IMR-90 (cell line): ENCODE data around the gene ORC1. TPM values are rescaled to one million over a fixed set of nuclear protein-coding genes. Genes with fewer than 3 reads are reported as not detected.

Experiments
- ATAC-seq: fragments of 200-7000 bp; cut with Tn5 transposase; 2 replicates; pipeline ENCODE4 v1.9.1; 2020; ENCODE audit warnings: low read depth, mild to moderate bottlenecking, moderate library complexity
- BruUV-seq: library from RNA; stranded (reverse); fragments of 400-500 nt; replicated peaks from 2 replicates; lab custom pipeline; 2021; lab: Mats Ljungman, UMichigan
- CTCF ChIA-PET: fragments of 300-600 bp; formaldehyde crosslinking; extraction: SDS; loops from one replicate; lab custom pipeline; 2021; ENCODE audit warnings: antibody characterized with exemption; lab: Yijun Ruan, JAX
- POLR2A ChIA-PET: fragments of 300-600 bp; sonication (Branson Sonifier 250); formaldehyde crosslinking; loops from one replicate; lab custom pipeline; 2022; ENCODE audit warnings: antibody characterized with exemption; ENCODE audit not compliant: unreplicated experiment; lab: Charles Lee
- DNase-seq: peaks from one replicate; pipeline ENCODE4 v3.0.0; 2013
- H2AFZ ChIP-seq: replicated peaks from 2 replicates; pipeline ENCODE3; 2013; ENCODE audit warnings: low read length, mild to moderate bottlenecking; ENCODE audit not compliant: poor library complexity
- H2AK5ac ChIP-seq: 2 replicates; pipeline ENCODE4 v1.6.1; 2013; ENCODE audit warnings: low read depth, low read length, inconsistent platforms
- H2AK9ac ChIP-seq: replicated peaks from 2 replicates; pipeline ENCODE3; 2013; ENCODE audit warnings: mild to moderate bottlenecking, low read depth, low read length, moderate library complexity; ENCODE audit not compliant: poor library complexity
- H2BK120ac ChIP-seq: 2 replicates; pipeline ENCODE4 v1.6.1; 2013; ENCODE audit warnings: low read depth, low read length, inconsistent platforms
- H2BK15ac ChIP-seq: 3 replicates; pipeline ENCODE4 v1.6.1; 2013; ENCODE audit warnings: low read depth, low read length, inconsistent platforms
- H2BK20ac ChIP-seq: 2 replicates; pipeline ENCODE4 v1.6.1; 2013; ENCODE audit warnings: low read depth, mild to moderate bottlenecking, inconsistent platforms, low read length, moderate library complexity
- H2BK5ac ChIP-seq: 2 replicates; pipeline ENCODE4 v1.6.1; 2013; ENCODE audit warnings: mild to moderate bottlenecking, low read depth, low read length, inconsistent platforms; ENCODE audit not compliant: poor library complexity, severe bottlenecking
- H3K14ac ChIP-seq: replicated peaks from 2 replicates; pipeline ENCODE4 v1.6.1; 2013; ENCODE audit warnings: low read depth, low read length, inconsistent platforms
- H3K18ac ChIP-seq: 2 replicates; pipeline ENCODE4 v1.6.1; 2013; ENCODE audit warnings: low read depth, low read length, control low read depth
- H3K23ac ChIP-seq: 2 replicates; pipeline ENCODE4 v1.6.1; 2013; ENCODE audit warnings: low read depth, low read length, inconsistent platforms
- H3K27ac ChIP-seq: 2 replicates; pipeline ENCODE4 v1.5.1; 2013; ENCODE audit warnings: mild to moderate bottlenecking, control low read depth, low read length; ENCODE audit not compliant: insufficient read depth
- H3K27me3 ChIP-seq: 2 replicates; pipeline ENCODE4 v1.6.1; 2013; ENCODE audit warnings: low read length; ENCODE audit not compliant: control insufficient read depth, insufficient read depth
- H3K36me3 ChIP-seq: 2 replicates; pipeline ENCODE4 v1.6.1; 2013; ENCODE audit warnings: low read length, mixed read lengths; ENCODE audit not compliant: control insufficient read depth, insufficient read depth
- H3K4ac ChIP-seq: 2 replicates; pipeline ENCODE4 v1.6.1; 2013; ENCODE audit warnings: low read depth, low read length, inconsistent platforms
- H3K4me1 ChIP-seq: 2 replicates; pipeline ENCODE4 v1.6.1; 2013; ENCODE audit warnings: low read length, mixed read lengths; ENCODE audit not compliant: control insufficient read depth, insufficient read depth
- H3K4me2 ChIP-seq: 2 replicates; pipeline ENCODE4 v1.6.1; 2013; ENCODE audit warnings: low read depth, mild to moderate bottlenecking, control low read depth, low read length, moderate library complexity
- H3K4me3 ChIP-seq: 2 replicates; pipeline ENCODE4 v1.5.1; 2013; ENCODE audit warnings: low read depth, mild to moderate bottlenecking, control low read depth, low read length, moderate library complexity; ENCODE audit not compliant: insufficient read depth
- H3K56ac ChIP-seq: 2 replicates; pipeline ENCODE4 v1.6.1; 2013; ENCODE audit warnings: low read length, inconsistent platforms; ENCODE audit not compliant: insufficient read depth; ENCODE audit errors: extremely low read depth
- H3K79me1 ChIP-seq, 2 experiments: 2 replicates each; pipeline ENCODE4 v1.6.1; 2013; ENCODE audit warnings: low read length in 2 of 2, inconsistent platforms in 1 of 2, low read depth in 1 of 2
- H3K9ac ChIP-seq: 2 replicates; pipeline ENCODE4 v1.6.1; 2013; ENCODE audit warnings: low read depth, low read length, control low read depth
- H3K9me1 ChIP-seq: 2 replicates; pipeline ENCODE4 v1.6.1; 2013; ENCODE audit warnings: low read length, inconsistent platforms; ENCODE audit not compliant: insufficient read depth
- H3K9me3 ChIP-seq: 2 replicates; pipeline ENCODE4 v1.6.1; 2013; ENCODE audit warnings: low read length; ENCODE audit not compliant: control insufficient read depth, insufficient read depth
- H4K20me1 ChIP-seq: 2 replicates; pipeline ENCODE4 v1.6.1; 2013; ENCODE audit warnings: low read length, inconsistent platforms; ENCODE audit not compliant: insufficient read depth
- H4K5ac ChIP-seq: 2 replicates; pipeline ENCODE4 v1.6.1; 2013; ENCODE audit warnings: mild to moderate bottlenecking, low read depth, low read length, control low read depth
- H4K8ac ChIP-seq, 2 experiments: 2 replicates each; pipeline ENCODE4 v1.6.1; 2013; ENCODE audit warnings: low read depth in 2 of 2, low read length in 2 of 2, control low read depth in 1 of 2, inconsistent platforms in 1 of 2
- H4K91ac ChIP-seq: 2 replicates; pipeline ENCODE4 v1.6.1; 2013; ENCODE audit warnings: low read depth, low read length, inconsistent platforms; ENCODE audit not compliant: insufficient read depth
- BHLHE40 ChIP-seq: fragments of 150-350 bp; IDR thresholded peaks from 2 replicates; pipeline ENCODE4 v1.6.1; 2016; ENCODE audit warnings: mild to moderate bottlenecking, low read depth, low read length
- CTCF ChIP-seq: conservative IDR thresholded peaks from 2 replicates; pipeline ENCODE4 v1.5.1; 2012; ENCODE audit warnings: mild to moderate bottlenecking, low read depth, low read length, improper control_type of control experiment
- FOS ChIP-seq: fragments of 150-350 bp; IDR thresholded peaks from 2 replicates; pipeline ENCODE4 v1.6.1; 2016; ENCODE audit warnings: low read depth, low read length
- MAFK ChIP-seq: IDR thresholded peaks from 2 replicates; pipeline ENCODE4 v1.6.1; 2012; ENCODE audit warnings: low read depth, low read length, improper control_type of control experiment
- MAZ ChIP-seq: IDR thresholded peaks from 2 replicates; pipeline ENCODE4 v1.6.1; 2012; ENCODE audit warnings: low read depth, mild to moderate bottlenecking, low read length, improper control_type of control experiment, moderate library complexity, borderline replicate concordance
- MXI1 ChIP-seq: IDR thresholded peaks from 2 replicates; pipeline ENCODE4 v1.6.1; 2012; ENCODE audit warnings: low read depth, mild to moderate bottlenecking, low read length, moderate library complexity, borderline replicate concordance
- POLR2A ChIP-seq: IDR thresholded peaks from 2 replicates; pipeline ENCODE4 v1.6.1; 2012; ENCODE audit warnings: mild to moderate bottlenecking, low read depth, low read length
- RAD21 ChIP-seq: IDR thresholded peaks from 2 replicates; pipeline ENCODE4 v1.6.1; 2012; ENCODE audit warnings: low read length, improper control_type of control experiment
- RCOR1 ChIP-seq: IDR thresholded peaks from 2 replicates; pipeline ENCODE4 v1.6.1; 2012; ENCODE audit warnings: mild to moderate bottlenecking, low read length, improper control_type of control experiment; ENCODE audit not compliant: insufficient replicate concordance
- RFX5 ChIP-seq: IDR thresholded peaks from 2 replicates; pipeline ENCODE4 v1.8.0; 2012; ENCODE audit warnings: low read depth, mild to moderate bottlenecking, low read length, moderate library complexity
- SMC3 ChIP-seq: fragments of 150-350 bp; IDR thresholded peaks from 2 replicates; pipeline ENCODE4 v1.6.1; 2016; ENCODE audit warnings: low read depth, mild to moderate bottlenecking, antibody characterized with exemption, low read length, moderate library complexity
- USF2 ChIP-seq: fragments of 150-350 bp; IDR thresholded peaks from 2 replicates; pipeline ENCODE4 v1.6.1; 2017; ENCODE audit warnings: mild to moderate bottlenecking, antibody characterized with exemption, low read length, low read depth
- WGBS, 2 experiments: methylation state at CpG; one replicate each; pipeline versions ENCODE4 v1.1.5 to v1.1.7; 2013; ENCODE audit warnings: missing lambda C conversion rate in 2 of 2; ENCODE audit not compliant: insufficient read length in 1 of 2; ENCODE audit errors: extremely low coverage in 2 of 2; 5-methylcytosine and 5-hydroxymethylcytosine counted together
- dilution Hi-C: fragments of 300-500 bp; cut with HindIII; formaldehyde crosslinking; loops from one replicate; pipeline ENCODE4 v1.14.3; 2018; ENCODE audit warnings: low sequenced_read_pairs; ENCODE audit not compliant: unreplicated experiment
- in situ Hi-C: fragments of 300-500 bp; cut with MboI; formaldehyde crosslinking; loops from 3 replicates; pipeline ENCODE4 v1.14.3; 2019; ENCODE audit warnings: low sequenced_read_pairs, inconsistent platforms, mixed read lengths
- intact Hi-C: fragments of 100-400 bp; cut with micrococcal nuclease; formaldehyde crosslinking; loops from 2 replicates; pipeline ENCODE4 v1.10.0; 2022
- polyA plus RNA-seq, 3 experiments: library from polyadenylated mRNA; depleted of rRNA; stranded (reverse); fragments of >200 nt; gene quantifications; 2 replicates each; pipeline ENCODE4 v1.2.3, GENCODE V29; 2012; ENCODE audit warnings: low replicate concordance in 1 of 3
- total RNA-seq: library from RNA; depleted of rRNA; stranded (reverse); fragments of >200 nt; gene quantifications from 2 replicates; pipeline ENCODE4 v1.2.3, GENCODE V29; 2012

ORC1 gene
- total and polyA plus RNA-seq, 2 of the 4 experiments (the other 2 are of a cell fraction), result 6.3 to 10.6 TPM

- H3K4me2 ChIP-seq, result peak within 1 kb of the TSS; percentile 71
- peak within 1 kb of the TSS; percentile 76 to 87 for H4K8ac ChIP-seq
- TF ChIP-seq MAFK, result no peak
- no peak for TF ChIP-seq SMC3
- TF ChIP-seq MXI1, result no peak
- TF ChIP-seq RFX5, result no peak
- TF ChIP-seq CTCF, result 0 out of 2 replicates have a peak, but pooled peaks have one; percentile 2
- peak; percentile 58 for TF ChIP-seq POLR2A
- TF ChIP-seq RCOR1, result no peak
- peak; percentile 75 for TF ChIP-seq BHLHE40
- peak; percentile 99 for TF ChIP-seq USF2
- TF ChIP-seq MAZ, result peak; percentile 84
- TF ChIP-seq RAD21, result 0 out of 2 replicates have a peak, but pooled peaks have one; percentile 4
- no peak for TF ChIP-seq FOS
- peak within 1 kb of the TSS; percentile 67 for H3K14ac ChIP-seq
- H3K18ac ChIP-seq, result peak within 1 kb of the TSS; percentile 37
- peak within 1 kb of the TSS; percentile 59 for H2AK9ac ChIP-seq
- dilution Hi-C loops, result no loop called here
- CTCF ChIA-PET, result interaction anchor here (0.7 kb wide), 1 partner anchor 1568 kb away, joined by 3 read pairs; no protein-coding TSS in a partner anchor
- DNase-seq (peak; percentile 94), ATAC-seq (peak; percentile 92)
- peak within 1 kb of the TSS; percentile 70 for H4K91ac ChIP-seq
- peak within 1 kb of the TSS; percentile 70 for H3K4ac ChIP-seq
- H3K27me3 ChIP-seq, result no peaks in the 10 kb centered on the region
- H3K27ac ChIP-seq, result peak within 1 kb of the TSS; percentile 73
- peaks cover 7% of the 10 kb centered on the region for H3K4me1 ChIP-seq
- H3K23ac ChIP-seq, result peak within 1 kb of the TSS; percentile 39
- no peaks in the 10 kb centered on the region for H3K9me3 ChIP-seq
- in situ Hi-C loops, result no loop called here
- H4K20me1 ChIP-seq, result peaks cover 12% of the 10 kb centered on the region; the same call in 1 of the 2 replicates
- peak within 1 kb of the TSS; percentile 96 for H2AK5ac ChIP-seq
- peaks cover 17% of the 10 kb centered on the region for H3K9me1 ChIP-seq
- H2BK120ac ChIP-seq, result peak within 1 kb of the TSS; percentile 4
- H2AFZ ChIP-seq, result peak within 1 kb of the TSS; percentile 88
- H2BK15ac ChIP-seq, result 0 out of 3 replicates have a peak within 1 kb of the TSS, but pooled peaks have one; percentile 4
- H3K9ac ChIP-seq, result peak within 1 kb of the TSS; percentile 87
- intact Hi-C loops, result loop anchor here (2.0 kb wide), 1 partner anchor 321 kb away; no protein-coding TSS in a partner anchor
- no TSS peak for BruUV-seq
- 0% methylated on average over 24 of the region's 92 CpGs; no CpG with 5 or more reads in 1 of the 2 experiments for WGBS, 2 experiments
- POLR2A ChIA-PET, result interaction anchor here (0.6 kb wide), 1 partner anchor 277 kb away, joined by 9 read pairs; no protein-coding TSS in a partner anchor
- peak within 1 kb of the TSS; percentile 20; the same call in 1 of the 2 replicates for H2BK20ac ChIP-seq
- H3K56ac ChIP-seq, result peak within 1 kb of the TSS; percentile 73
- H3K4me3 ChIP-seq, result peak within 1 kb of the TSS; percentile 77
- peaks cover 20% of the 10 kb centered on the region for H3K36me3 ChIP-seq
- peak within 1 kb of the TSS; percentile 35 for H2BK5ac ChIP-seq
- H4K5ac ChIP-seq, result peak within 1 kb of the TSS; percentile 61
- peaks cover 19 to 46% of the 10 kb centered on the region in 2 experiments for H3K79me1 ChIP-seq
These were observed 38.3 kb downstream of the ORC1 start, which contains the start of gene CC2D1B for GRCh38 chr1:52365746-52366516. TSS of gene CC2D1B (minus strand) at chr1:52366205. CDS start at chr1:52364620, 1,585 bp downstream.
